GM19455 (cell line): ENCODE measurements around the gene LRRC8C.
"Not testable (repeated sequence)": the region's sequence is repeated elsewhere in the genome, so short reads cannot be mapped to it uniquely, and the experiment has no call there.

Experiments
- ATAC-seq: cut with Tn5 transposase; IDR thresholded peaks from one replicate; pipeline ENCODE4 v1.9.1; 2021; ENCODE audit not compliant: unreplicated experiment

Gene LRRC8C

GRCh38 chr1:89607586-89608318 lies 25.2 kb upstream of the LRRC8C start:
- no peak for ATAC-seq

GRCh38 chr1:89608319-89608983 lies 24.5 kb upstream of the LRRC8C start:
- no peak for ATAC-seq

GRCh38 chr1:89608984-89609725 lies 23.8 kb upstream of the LRRC8C start:
- no peak for ATAC-seq

GRCh38 chr1:89609781-89610456 lies 23.0 kb upstream of the LRRC8C start:
- ATAC-seq, result no peak

- ATAC-seq, result no peak
Observed at GRCh38 chr1:89610457-89611011, 22.4 kb upstream of the LRRC8C start.

- peak; percentile 91 for ATAC-seq
Observed at GRCh38 chr1:89611721-89612120, 21.2 kb upstream of the LRRC8C start.

- no peak for ATAC-seq
Observed at GRCh38 chr1:89613928-89614327, 19.0 kb upstream of the LRRC8C start.

GRCh38 chr1:89615676-89616598 lies 17.0 kb upstream of the LRRC8C start:
- ATAC-seq, result no peak

- ATAC-seq, result no peak
Observed at GRCh38 chr1:89616844-89617627, 15.9 kb upstream of the LRRC8C start.

GRCh38 chr1:89620664-89621063 lies 12.3 kb upstream of the LRRC8C start:
- no peak for ATAC-seq

GRCh38 chr1:89622895-89623294 lies 10.0 kb upstream of the LRRC8C start:
- no peak for ATAC-seq

- ATAC-seq, result no peak
Observed at GRCh38 chr1:89624314-89624713, 8.6 kb upstream of the LRRC8C start.

- no peak for ATAC-seq
Observed at GRCh38 chr1:89624715-89625323, 8.1 kb upstream of the LRRC8C start.

- ATAC-seq, result no peak
Observed at GRCh38 chr1:89627596-89627962, 5.3 kb upstream of the LRRC8C start.

- no peak for ATAC-seq
Observed at GRCh38 chr1:89629146-89629545, 3.8 kb upstream of the LRRC8C start.

- not testable (repeated sequence) for ATAC-seq
Observed at GRCh38 chr1:89629600-89629999, 3.3 kb upstream of the LRRC8C start.

GRCh38 chr1:89630048-89630447 lies 2.9 kb upstream of the LRRC8C start:
- ATAC-seq, result no peak

GRCh38 chr1:89631816-89632656 lies 884 bp upstream of the LRRC8C start:
- no peak for ATAC-seq
